ENCODE results near the gene SEPTIN5.

The SEPTIN5 gene

DNA sequence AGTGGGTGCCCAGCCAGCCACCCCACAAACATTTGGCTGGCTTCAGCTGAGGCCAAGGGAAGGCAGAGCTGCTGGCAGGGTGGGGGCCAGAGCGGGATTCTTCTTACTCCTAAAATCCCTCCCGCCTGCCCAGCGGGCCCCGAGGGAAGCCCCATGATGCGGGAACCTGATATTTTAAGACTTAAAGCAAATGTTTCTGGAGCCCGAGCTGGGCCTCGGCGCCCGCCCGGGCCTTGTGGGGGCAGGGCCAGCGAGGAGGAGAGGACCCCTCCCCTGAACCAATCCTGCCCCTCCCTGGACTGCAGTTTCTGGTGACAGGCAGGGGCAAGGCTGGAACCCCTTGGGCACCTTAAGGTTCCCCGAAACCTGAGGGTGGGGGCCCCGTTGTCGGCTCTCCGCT is 26.3 kb downstream of the SEPTIN5 start:
- H3K36me3 Mint-ChIP-seq (ENCODE audit: insufficient read depth) = no peaks in the 10 kb centered on the region
- no peak overlapping the region for H3K4me3 Mint-ChIP-seq
- no peaks in the 10 kb centered on the region for H3K4me1 Mint-ChIP-seq
- DNase-seq (ENCODE audit: low spot score in 2 of 2) (no peak), ATAC-seq (replicated peaks; ENCODE audit: extremely low read depth, poor library complexity, severe bottlenecking) (no peak)
- H3K27ac Mint-ChIP-seq (ENCODE audit: low read depth) = no peak overlapping the region
- no peaks in the 10 kb centered on the region for H3K27me3 Mint-ChIP-seq
- H3K9me3 Mint-ChIP-seq = no peaks in the 10 kb centered on the region

DNA sequence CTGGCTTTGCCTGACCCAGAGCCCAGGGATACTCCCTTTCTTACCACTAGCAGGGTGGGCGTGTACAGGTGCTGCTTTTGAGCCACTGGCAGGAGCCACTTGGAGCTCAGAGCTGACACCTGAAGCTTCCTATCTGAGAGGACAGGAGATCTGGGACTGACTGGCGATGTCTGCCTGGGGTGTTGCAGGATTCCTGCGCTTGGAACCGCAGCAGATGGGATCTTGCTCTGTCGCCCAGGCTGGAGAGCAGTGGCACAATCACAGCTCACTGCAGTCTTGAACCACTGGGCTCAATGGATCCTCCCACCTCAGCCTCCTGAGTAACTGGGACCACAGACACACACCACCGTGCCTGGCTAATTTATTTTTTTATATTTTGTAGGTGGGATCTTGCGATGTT is 26.8 kb downstream of the SEPTIN5 start:
- DNase-seq (ENCODE audit: low spot score in 2 of 2) (no peak), ATAC-seq (replicated peaks; ENCODE audit: extremely low read depth, poor library complexity, severe bottlenecking) (no peak)
- Mint-ChIP-seq H3K36me3 (ENCODE audit: insufficient read depth) (no peaks in the 10 kb centered on the region), H3K9me3 (no peaks in the 10 kb centered on the region), H3K27me3 (no peaks in the 10 kb centered on the region), H3K27ac (ENCODE audit: low read depth) (no peak overlapping the region), H3K4me1 (no peaks in the 10 kb centered on the region), H3K4me3 (no peak overlapping the region)

DNA sequence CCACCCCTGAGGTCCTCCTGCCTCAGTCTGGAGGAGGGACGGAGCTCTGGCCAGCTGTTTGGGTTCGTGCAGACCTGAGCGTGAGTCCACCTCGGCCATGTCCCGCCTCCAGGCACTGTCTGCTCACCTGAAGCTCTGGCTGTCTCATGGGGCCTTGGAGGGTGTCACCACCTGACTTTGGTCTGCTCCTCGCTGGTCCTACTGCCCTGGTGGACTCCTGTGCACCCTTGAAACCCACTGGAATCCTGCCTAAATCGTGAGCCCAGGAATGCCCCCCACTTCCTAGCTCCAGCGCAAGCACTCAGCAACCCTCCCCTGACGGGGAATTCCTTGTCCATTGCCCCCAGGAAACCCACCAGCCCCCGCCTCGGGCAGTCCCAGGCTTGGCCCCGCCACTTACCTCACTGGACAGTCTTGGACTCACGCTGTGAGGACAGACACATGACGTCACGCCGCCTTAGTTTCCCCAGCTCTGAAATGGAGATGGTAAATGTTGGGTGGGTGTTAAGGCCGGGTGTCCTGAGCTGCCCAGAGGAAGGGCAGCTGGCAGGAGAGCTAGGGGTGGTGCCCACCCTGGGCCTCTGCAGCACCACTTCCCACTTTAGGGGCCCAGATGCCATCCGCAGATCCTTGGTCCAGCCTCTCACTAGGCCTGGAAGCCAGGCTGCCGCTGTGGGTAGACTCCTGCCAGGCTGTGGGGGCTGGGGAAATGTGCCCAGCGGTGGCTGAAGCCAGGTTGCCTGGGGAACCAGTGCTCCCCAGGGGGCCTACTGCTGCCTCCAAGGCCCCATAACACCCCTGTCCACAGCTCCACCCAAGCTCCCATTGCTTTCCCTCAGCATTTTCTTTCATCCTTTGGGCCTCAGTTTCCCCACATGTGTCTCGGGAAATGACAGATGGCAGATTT is 28.1 kb downstream of the SEPTIN5 start:
- Mint-ChIP-seq H3K4me3 (no peak overlapping the region), H3K27me3 (no peaks in the 10 kb centered on the region), H3K27ac (ENCODE audit: low read depth) (no peak overlapping the region), H3K36me3 (ENCODE audit: insufficient read depth) (no peaks in the 10 kb centered on the region), H3K4me1 (no peaks in the 10 kb centered on the region), H3K9me3 (no peaks in the 10 kb centered on the region)
- DNase-seq (ENCODE audit: low spot score in 2 of 2) (no peak), ATAC-seq (replicated peaks; ENCODE audit: extremely low read depth, poor library complexity, severe bottlenecking) (no peak)

DNA sequence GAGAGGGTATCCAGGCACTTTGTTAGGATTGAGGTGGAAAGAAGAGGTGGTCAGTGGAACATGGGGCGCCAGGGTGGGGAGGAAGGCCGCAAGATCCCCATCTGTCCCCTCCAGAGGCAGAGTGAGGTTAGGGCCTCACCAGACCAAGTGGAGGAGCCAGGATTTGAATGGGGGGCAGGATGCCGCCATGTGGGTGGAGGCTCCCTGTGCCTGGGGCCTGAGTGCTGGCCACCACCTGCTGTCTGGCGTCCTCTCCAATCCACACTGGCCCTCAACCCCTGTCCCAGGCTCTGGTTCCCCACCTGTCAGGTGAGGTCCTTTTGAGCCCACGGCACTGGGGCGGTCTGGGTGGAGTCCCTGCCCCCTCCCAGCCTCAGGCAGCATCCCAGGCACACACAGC is 28.8 kb downstream of the SEPTIN5 start:
- H3K4me3 Mint-ChIP-seq = no peak overlapping the region
- H3K9me3 Mint-ChIP-seq = no peaks in the 10 kb centered on the region
- no peak overlapping the region for H3K27ac Mint-ChIP-seq (ENCODE audit: low read depth)
- no peak for ATAC-seq (replicated peaks; ENCODE audit: extremely low read depth, poor library complexity, severe bottlenecking)
- H3K27me3 Mint-ChIP-seq = no peaks in the 10 kb centered on the region
- no peaks in the 10 kb centered on the region for H3K36me3 Mint-ChIP-seq (ENCODE audit: insufficient read depth)
- DNase-seq (ENCODE audit: low spot score in 2 of 2) = no peak
- no peaks in the 10 kb centered on the region for H3K4me1 Mint-ChIP-seq

DNA sequence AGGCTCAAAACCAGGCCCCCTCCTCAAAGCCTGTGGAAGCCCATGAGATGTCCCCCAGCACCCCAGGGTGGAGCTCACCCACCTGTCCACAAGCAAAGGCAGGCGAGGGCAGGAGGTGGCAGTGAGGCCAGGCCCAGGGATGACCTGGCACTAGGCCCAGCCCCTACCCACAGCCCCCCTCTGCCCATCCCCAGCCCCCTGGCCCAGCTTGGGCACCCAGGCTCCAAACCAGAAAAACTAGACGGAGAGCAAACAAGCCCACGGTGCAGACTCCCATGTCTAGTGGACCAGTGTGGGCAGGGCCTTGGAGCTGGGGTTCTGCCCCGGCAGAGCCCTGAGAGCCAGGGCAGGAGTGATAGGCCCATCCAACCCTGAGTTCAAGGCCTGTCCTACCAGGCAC is 29.3 kb downstream of the SEPTIN5 start:
- H3K27me3 Mint-ChIP-seq = no peaks in the 10 kb centered on the region
- H3K4me1 Mint-ChIP-seq = no peaks in the 10 kb centered on the region
- DNase-seq (ENCODE audit: low spot score in 2 of 2) (no peak), ATAC-seq (replicated peaks; ENCODE audit: extremely low read depth, poor library complexity, severe bottlenecking) (no peak)
- H3K4me3 Mint-ChIP-seq = no peak overlapping the region
- no peaks in the 10 kb centered on the region for H3K9me3 Mint-ChIP-seq
- H3K36me3 Mint-ChIP-seq (ENCODE audit: insufficient read depth) = no peaks in the 10 kb centered on the region
- no peak overlapping the region for H3K27ac Mint-ChIP-seq (ENCODE audit: low read depth)

DNA sequence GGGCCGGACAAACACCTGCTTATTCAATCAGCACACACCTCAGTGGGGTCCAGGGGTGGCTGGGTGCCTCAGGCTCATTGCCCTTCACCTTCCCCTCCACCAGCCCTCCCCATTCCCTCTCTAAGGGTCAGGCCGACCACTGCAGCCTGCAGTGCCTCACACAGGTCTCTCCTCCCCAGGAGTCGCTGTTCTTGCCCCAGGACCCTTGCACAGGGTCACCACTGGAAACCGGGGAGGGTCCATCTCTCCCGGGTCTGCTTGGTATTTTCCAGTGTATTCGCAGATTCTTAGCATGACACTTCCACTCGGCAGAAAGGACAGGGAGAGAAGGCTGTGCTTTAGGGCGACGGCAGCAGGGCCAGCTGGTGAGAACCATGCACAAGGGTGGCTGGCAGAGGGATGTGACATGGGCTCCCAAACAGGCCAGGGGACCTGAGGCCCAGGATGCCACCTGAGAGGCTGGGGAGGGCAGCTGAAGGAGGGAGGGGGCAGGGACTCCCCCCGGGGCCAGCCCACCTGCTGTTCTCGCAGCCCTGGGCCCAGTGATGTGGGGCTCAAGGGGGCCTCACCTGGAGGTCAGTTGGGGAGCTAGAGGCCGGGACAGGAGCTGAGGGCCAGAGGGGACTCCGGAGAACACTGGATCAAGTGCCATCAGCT is 30.2 kb downstream of the SEPTIN5 start:
- H3K36me3 Mint-ChIP-seq (ENCODE audit: insufficient read depth) = no peaks in the 10 kb centered on the region
- no peaks in the 10 kb centered on the region for H3K27me3 Mint-ChIP-seq
- peak overlapping the region; percentile 63 for H3K27ac Mint-ChIP-seq (ENCODE audit: low read depth)
- no peaks in the 10 kb centered on the region for H3K4me1 Mint-ChIP-seq
- H3K9me3 Mint-ChIP-seq = no peaks in the 10 kb centered on the region
- no peak overlapping the region for H3K4me3 Mint-ChIP-seq
- ATAC-seq (replicated peaks; ENCODE audit: extremely low read depth, poor library complexity, severe bottlenecking) (no peak), DNase-seq (ENCODE audit: low spot score in 2 of 2) (no peak)

DNA sequence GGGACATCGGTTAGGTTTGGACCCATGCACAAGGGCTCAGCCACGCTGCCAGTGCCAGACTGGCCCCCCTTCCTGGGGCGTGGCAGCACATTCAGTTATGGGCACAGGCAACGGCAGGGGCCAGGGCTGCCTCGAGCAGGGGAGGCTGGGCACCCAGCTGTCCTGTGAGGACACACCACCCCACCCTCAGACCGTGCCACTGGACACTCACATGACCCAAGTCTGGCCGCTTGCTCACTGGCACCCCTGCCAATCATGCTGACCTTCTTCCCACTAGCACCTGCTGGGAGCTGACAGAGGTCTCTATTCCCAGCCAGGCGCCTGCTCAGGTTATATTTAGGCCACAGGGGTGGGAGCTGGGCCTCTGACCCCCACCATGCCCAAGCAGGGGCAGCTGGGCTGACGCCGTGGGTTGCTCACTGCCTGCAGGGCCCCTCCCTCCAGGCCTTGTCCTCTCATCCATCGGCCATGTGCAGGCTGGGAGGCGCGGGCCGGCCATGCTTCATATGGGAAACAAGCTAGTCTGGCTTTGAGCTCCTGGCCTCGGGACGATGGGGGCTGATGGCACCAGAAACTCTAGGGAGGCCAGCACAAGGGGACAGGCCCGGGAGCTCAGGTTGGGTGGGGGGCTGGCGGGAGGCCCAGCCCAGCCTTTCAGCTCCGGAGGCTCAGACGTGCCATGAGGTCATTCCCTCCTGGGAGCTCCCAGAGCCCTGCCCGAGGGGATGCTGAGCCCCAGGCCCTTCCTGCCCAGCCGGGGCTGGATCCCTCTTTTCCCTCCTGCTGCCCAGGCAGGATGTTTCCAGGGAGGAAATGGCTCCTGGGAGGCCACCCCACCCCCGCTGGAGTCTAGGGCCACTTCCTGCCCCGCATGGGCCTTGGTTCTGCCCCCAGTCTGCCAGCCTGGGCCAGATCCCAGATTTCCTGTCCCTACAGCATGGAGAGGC is 31.1 kb downstream of the SEPTIN5 start:
- ATAC-seq (replicated peaks; ENCODE audit: extremely low read depth, poor library complexity, severe bottlenecking) (no peak), DNase-seq (ENCODE audit: low spot score in 2 of 2) (no peak)
- peak overlapping the region; percentile 63 for H3K27ac Mint-ChIP-seq (ENCODE audit: low read depth)
- H3K9me3 Mint-ChIP-seq = no peaks in the 10 kb centered on the region
- H3K27me3 Mint-ChIP-seq = no peaks in the 10 kb centered on the region
- H3K4me3 Mint-ChIP-seq = no peak overlapping the region
- H3K36me3 Mint-ChIP-seq (ENCODE audit: insufficient read depth) = no peaks in the 10 kb centered on the region
- no peaks in the 10 kb centered on the region for H3K4me1 Mint-ChIP-seq

DNA sequence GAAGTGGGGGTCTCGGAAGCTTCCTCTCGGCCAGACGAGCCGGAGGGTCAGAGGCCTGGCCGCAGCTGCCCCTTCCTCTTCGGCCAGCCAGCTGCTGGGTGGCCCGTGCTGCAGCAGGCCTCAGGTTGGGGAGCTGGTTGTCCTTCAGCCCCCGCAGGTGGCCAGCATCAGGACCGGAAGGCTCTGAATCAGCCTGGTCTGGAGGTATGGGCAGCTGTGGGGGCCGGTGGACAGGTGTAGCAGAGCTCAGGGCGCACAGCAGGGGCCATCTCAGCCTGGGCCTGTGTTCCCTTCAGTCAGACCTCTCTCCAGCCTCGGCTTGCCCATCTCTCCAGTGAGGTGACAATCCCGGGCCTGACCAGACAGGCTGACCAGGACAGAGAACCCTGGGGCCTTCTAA is 32.4 kb downstream of the SEPTIN5 start:
- Mint-ChIP-seq H3K4me1 (no peaks in the 10 kb centered on the region), H3K27me3 (no peaks in the 10 kb centered on the region), H3K36me3 (ENCODE audit: insufficient read depth) (no peaks in the 10 kb centered on the region), H3K9me3 (no peaks in the 10 kb centered on the region), H3K27ac (ENCODE audit: low read depth) (no peak overlapping the region), H3K4me3 (no peak overlapping the region)
- ATAC-seq (replicated peaks; ENCODE audit: extremely low read depth, poor library complexity, severe bottlenecking) = no peak
- DNase-seq (ENCODE audit: low spot score in 2 of 2) = no peak

DNA sequence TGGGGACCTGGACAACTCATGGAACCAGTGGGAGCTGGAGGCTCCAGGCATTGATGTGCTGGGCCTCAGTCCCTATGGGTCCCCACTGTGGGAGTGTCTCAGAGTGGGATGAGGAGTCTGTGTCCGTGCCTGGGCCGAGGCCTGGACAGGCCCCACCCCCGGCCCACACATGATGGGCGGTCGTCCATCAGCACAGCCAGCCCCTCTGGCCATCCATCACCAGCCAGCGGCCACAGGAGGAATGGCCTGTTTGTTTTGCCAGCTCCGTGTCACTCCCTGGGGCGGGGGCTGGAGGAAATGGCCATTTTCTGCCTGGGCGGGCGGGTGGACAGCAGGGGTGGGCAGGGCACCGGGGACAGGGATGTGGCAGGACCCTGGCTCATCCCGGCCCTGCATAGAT is 33.2 kb downstream of the SEPTIN5 start:
- Mint-ChIP-seq H3K9me3 (no peaks in the 10 kb centered on the region), H3K27ac (ENCODE audit: low read depth) (no peak overlapping the region), H3K4me1 (no peaks in the 10 kb centered on the region), H3K36me3 (ENCODE audit: insufficient read depth) (no peaks in the 10 kb centered on the region), H3K4me3 (no peak overlapping the region), H3K27me3 (peaks cover 3% of the 10 kb centered on the region)
- ATAC-seq (replicated peaks; ENCODE audit: extremely low read depth, poor library complexity, severe bottlenecking) = no peak
- no peak for DNase-seq (ENCODE audit: low spot score in 2 of 2)

DNA sequence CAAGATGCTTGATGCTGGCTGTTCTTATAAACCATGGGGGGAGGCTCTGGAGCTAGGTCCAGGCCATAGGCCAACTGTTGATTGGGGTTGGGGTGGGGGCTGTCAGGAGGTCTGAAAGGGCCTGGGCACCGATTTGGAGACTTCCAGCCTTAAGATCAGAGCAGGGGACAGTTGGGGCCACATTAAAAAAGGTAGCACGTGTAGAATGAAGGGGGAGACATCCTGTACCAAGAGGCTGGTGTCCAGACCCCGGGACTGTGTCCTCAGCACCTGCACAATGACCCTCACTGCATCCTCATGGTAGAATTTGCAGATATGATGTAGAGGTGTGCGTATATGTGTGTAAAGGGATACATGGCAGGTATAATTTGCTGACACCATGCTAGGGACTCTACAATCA is 33.8 kb downstream of the SEPTIN5 start:
- DNase-seq (ENCODE audit: low spot score in 2 of 2) = no peak
- peaks cover 9% of the 10 kb centered on the region for H3K27me3 Mint-ChIP-seq
- H3K27ac Mint-ChIP-seq (ENCODE audit: low read depth) = no peak overlapping the region
- no peaks in the 10 kb centered on the region for H3K36me3 Mint-ChIP-seq (ENCODE audit: insufficient read depth)
- no peaks in the 10 kb centered on the region for H3K4me1 Mint-ChIP-seq
- H3K4me3 Mint-ChIP-seq = no peak overlapping the region
- no peaks in the 10 kb centered on the region for H3K9me3 Mint-ChIP-seq
- ATAC-seq (replicated peaks; ENCODE audit: extremely low read depth, poor library complexity, severe bottlenecking) = no peak

DNA sequence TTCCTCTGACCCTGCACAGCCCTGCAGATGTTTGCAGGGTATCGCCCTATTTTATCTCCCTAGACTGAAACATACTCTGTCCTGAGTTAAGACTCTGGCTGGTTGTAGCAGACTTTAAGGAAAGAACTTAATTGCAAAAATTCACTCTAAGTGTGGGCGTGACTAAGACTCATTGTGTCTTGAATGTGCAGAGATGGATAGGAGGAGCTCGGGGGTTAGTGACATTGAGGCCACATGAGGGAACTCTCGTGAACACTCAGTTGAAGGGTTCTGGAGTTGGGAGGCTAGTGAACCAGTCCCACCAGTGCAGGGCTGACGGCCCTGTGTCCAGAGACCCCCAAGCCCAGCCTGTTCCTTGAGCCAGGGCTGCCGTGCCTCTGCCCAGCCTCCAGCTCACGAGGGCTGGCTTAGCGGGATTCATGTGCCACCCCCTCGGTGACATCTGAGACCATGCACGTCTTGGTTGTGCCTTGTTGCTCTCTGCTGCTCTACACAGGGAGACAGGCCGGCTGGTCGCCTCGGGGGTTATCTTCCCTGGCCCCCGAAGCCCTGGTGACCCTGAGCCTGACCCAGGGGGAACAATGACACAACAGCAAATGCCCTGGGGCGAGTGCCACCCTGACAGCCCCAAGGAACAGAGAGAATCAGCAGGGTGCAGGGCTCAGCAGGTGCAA is 34.8 kb downstream of the SEPTIN5 start:
- peaks cover 17% of the 10 kb centered on the region for H3K27me3 Mint-ChIP-seq
- H3K4me1 Mint-ChIP-seq = no peaks in the 10 kb centered on the region
- H3K4me3 Mint-ChIP-seq = no peak overlapping the region
- H3K27ac Mint-ChIP-seq (ENCODE audit: low read depth) = no peak overlapping the region
- ATAC-seq (replicated peaks; ENCODE audit: extremely low read depth, poor library complexity, severe bottlenecking) = no peak
- DNase-seq (ENCODE audit: low spot score in 2 of 2) = no peak
- H3K36me3 Mint-ChIP-seq (ENCODE audit: insufficient read depth) = no peaks in the 10 kb centered on the region
- H3K9me3 Mint-ChIP-seq = no peaks in the 10 kb centered on the region

DNA sequence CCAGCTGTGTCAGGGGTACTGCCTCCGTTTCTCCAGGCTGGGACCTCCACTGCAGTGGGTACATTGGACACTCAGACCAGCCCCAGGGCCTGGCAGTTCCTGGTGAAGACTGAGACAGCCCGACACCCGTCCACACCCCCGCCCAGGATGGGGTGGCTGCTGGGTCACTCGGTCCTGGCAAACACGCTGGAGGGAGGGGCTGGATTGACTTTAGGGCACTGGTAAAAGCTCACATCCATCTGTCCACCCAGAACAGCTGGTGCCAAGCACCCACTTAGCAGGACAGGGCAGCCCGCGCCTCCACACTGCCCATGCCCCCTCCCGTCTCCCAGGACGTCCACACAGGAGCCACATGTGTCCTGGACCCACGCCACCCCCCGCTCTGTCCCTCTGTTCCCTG is 35.6 kb downstream of the SEPTIN5 start:
- no peak overlapping the region for H3K4me3 Mint-ChIP-seq
- no peaks in the 10 kb centered on the region for H3K36me3 Mint-ChIP-seq (ENCODE audit: insufficient read depth)
- no peaks in the 10 kb centered on the region for H3K9me3 Mint-ChIP-seq
- no peaks in the 10 kb centered on the region for H3K4me1 Mint-ChIP-seq
- peaks cover 24% of the 10 kb centered on the region for H3K27me3 Mint-ChIP-seq
- no peak overlapping the region for H3K27ac Mint-ChIP-seq (ENCODE audit: low read depth)
- DNase-seq (ENCODE audit: low spot score in 2 of 2) (no peak), ATAC-seq (replicated peaks; ENCODE audit: extremely low read depth, poor library complexity, severe bottlenecking) (no peak)

All from central memory CD8-positive, alpha-beta T cell (primary cell).